GM19328 (cell line): Measurements from ENCODE around the gene HEG1.

Source experiments
- ATAC-seq: cut with Tn5 transposase; IDR thresholded peaks from one replicate; pipeline ENCODE4 v1.9.1; 2021; ENCODE audit warnings: mild to moderate bottlenecking, moderate library complexity; ENCODE audit not compliant: unreplicated experiment

HEG1 gene

DNA sequence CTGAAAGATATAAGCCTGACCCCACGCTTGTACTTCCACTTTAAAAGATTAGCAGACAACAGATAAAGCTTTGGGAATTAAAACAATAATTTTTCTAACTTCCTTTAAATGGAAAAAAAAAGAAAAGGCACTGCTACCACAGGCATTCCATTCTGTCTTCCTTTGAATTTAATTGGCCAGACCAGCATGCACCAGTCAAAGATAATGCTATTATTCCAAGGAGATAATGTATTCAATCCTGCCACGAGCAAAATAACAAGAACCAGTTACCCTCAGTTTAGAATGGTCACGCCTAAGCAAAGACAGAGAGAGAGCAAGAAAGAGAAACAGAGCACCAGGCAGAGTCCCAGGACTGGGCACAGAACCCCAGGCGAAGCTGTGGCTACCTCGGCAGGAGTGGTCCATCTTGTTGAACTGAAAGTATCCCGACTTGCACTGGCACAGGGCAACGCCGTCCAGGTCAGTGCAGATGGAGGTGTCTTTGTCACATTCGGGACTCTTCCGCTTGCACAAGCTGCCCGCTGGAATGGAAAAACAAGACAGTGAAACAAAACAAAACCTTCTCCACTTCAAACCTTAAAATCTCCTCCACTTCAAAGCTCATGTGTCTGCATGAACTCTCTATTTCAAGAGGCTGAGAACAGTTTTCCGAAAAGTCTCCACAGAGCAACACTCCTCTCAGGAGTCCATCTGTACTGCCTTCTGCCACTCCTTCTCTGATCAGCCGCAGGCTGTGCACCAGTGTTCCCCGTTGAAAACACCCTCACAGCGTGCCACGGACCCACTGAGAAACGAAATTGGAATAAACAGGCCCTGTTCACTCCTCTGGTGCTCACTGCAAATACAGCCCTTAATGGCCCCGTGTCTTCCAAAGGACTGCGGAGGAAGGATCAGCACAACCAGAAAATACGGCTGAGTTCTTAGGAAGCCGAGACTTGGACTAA lies 58.2 kb downstream of the HEG1 start:
- no peak for ATAC-seq

DNA sequence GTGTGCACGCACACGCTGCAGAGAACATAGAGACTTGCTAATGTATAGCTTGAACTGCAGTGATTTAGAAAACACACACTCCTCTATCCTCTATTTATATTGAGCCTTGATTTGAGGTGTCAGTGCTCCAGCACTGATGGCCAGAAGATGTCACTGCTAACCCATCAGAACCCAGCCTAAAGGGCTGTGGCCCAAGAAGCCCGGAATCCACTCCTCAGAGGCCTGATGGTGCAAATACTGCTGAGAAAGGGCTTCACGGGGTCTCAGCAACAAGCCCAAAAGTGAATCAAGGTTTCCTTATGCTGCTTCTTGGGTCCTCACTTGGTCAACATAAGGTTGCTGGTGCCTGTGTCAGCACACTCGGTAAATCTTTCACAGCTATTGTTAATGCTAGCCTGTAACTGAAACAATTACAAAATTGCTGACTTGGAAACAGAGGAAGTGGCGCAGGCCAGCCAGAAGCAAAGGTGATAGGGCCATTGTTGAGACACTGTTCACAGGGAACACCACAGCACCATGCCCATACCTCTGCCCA lies 60.3 kb downstream of the HEG1 start:
- ATAC-seq = no peak

DNA sequence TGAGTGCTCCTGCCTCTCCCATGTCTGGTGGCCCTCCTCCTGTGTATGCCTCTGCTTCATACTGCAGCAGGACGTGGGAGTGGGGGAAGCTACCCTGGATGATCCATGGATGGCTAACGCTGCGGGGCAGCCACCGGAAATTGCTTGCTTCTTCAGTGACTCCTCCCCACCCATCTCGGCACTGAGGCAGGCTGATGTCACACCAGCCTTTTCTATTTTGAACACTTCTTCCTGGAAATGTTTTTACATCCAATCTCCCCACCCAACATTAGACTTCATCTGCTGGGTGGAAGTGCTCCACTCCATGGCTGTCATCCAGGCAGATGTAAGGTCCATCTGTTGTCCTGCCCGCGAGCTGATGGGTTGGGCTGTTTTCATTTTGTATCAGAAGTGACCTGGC lies 62.3 kb downstream of the HEG1 start:
- no peak for ATAC-seq

DNA sequence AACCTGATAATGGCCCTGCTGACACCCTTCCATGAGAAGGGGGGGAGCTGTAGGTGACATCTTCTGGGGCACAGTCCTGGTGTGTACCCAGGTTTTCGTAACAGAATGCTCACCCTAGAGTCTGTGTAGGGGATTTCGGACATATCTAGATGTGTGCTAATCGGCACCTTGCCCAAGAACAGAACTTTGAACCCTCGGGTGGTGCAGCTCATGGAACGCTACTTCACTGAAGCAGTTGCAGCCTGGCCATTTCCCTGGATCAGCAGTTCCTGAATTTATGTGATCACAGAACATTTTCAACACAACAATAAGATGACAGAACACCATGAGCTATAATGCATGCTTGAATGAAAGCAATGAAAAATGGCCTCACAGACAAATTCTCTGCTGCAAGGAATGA lies 63.8 kb downstream of the HEG1 start:
- no peak for ATAC-seq

DNA sequence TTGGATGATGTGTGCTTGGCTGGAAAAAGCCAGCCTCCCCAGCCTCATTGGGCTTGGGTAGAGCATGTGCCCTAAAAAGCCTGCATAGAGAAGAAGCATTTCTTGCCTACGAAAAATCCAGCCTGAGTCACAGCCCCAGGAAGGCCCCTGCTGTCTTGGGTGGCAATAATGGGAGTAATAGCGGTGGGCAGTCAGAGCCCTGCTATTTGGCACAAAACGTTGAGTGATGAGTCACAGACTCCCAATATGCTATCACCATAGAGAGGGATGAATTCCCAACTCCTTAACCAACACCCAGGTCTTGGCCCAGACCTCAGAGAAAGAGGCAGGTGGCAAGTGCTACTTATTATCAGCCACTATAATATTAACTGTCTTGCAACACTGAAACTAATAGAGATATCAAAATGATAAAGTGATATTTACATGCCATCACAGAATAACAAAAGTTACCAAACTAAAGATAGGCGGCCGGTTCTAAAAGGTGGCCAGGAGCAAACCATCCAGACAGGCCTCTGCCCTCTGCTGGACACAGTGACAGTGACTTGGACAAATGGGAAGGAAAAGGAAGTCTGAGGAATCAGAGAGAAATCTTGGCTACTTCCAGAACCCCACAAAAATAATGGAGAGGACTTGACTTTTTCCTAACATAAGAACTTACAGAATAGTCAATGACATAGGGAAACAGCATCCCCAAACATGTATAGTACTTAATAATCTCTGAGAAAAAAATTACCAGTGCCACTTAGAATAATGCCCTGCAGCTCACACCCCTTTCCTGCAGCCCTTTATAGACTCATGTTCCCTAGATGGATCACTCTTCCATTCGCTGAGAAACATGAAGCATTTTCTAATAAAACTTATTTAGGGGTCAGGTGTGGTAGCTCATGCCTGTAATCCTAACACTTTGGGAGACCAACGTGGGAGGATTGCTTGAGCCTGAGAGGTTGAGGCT lies 69.3 kb downstream of the HEG1 start:
- ATAC-seq = no peak

DNA sequence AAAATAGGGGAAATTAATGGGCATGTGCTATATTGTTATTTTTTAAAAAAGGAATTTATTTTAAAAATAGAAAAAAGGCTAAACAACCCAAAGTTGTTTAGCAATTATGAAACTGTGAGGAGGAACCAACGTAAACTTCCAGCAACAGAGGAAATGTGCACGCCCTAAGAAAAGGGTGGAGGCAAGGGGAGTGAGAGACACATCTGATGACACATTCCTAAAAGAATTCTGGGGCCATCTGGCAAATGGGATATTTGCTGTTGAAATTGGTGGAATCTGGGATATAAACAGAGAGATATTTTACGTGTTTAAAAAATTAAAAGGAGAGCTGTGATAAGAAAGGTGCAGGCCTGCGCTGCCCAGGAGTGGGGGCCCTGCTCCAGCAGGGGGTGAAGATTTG lies 70.4 kb downstream of the HEG1 start:
- ATAC-seq = no peak

DNA sequence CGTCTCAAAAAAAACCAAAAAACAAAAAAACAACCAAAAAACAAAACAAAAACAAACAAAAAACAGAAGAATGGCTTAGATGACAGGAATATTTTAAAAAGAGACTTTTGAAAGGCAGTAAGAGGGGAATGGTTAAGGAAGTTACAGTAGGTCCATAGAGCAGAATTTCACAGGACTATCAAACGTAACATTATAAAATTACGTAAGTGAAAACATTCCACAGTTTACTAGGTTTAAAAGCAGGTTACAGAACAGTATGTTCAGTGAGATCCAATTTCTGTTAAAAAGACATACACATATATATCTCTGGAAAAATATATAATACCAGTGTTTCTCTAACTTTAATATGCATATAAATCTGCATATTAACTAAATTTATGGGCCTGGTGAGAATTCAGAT lies 71.0 kb downstream of the HEG1 start:
- no peak for ATAC-seq

DNA sequence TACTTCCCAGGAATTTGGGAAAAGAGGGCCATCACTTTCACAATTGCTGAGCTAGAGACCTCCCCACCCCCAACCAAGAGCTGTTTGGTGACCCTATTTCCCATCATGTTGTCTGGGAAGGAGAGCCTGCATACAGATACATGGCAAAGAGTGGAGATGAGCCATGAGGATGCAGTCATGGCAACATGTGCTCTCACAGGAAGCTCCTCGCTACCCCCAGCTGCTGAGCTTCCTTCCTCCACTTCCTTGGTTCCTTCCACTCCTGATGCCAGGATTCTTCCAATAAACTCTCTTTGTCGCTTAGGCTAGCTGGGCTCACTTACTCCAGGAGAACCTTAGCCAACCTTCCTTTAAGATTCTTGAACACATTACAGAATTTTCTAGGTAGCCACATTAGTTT lies 72.9 kb downstream of the HEG1 start:
- ATAC-seq = no peak

DNA sequence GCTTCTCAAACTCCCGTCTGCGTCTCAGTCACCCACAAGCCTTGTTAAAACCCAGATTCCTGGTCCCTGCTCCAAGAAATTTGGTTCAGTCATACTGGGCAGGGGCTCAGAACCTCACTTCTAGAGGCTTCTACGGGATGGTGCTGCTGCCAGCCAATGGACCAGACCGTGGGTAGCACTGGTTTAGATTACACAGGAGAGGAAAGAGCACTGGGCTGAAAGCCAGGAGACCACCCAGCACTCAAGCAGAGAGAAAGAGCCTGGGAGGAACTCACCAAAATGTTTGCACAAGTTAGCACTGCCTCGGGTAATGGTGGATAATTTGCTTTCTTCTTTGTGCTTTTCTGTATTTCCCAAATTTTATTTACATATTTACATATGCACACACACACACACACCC lies 74.3 kb downstream of the HEG1 start:
- no peak for ATAC-seq

DNA sequence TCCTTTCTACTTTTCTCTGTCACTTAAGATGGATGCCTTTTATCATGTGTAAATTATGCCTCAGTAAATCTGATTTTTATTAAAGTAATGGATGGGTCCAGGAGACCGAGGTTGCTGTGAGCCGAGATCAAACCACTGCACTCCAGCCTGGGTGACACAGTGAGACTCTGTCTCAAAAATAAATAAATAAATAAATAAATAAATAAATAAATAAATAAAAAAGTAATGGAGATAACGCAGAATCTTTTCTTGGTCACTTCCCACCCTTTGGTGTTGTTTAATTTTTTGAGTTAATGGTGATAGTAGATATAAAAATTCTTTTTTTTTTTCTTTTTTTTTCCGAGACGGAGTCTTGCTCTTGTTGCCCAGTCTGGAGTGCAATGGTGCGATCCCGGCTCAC lies 77.2 kb downstream of the HEG1 start:
- no peak for ATAC-seq

DNA sequence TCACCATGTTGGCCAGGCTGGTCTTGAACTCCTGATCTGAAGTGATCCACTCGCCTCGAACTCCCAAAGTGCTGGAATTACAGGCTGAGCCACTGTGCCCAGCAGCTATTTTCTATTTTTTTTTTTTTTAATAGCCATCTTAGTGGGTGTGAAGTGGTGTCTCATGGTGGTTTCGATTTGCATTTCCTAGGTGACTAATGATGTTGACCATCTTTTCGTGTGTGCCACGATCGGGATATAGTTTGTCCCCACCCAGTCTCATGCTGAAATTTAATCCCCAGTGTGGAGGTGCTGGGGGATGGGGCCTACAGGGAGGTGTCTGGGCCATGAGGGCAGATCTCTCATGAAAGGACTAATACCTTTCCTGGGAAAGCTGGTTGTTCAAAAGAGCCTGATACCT lies 79.4 kb downstream of the HEG1 start:
- no peak for ATAC-seq

DNA sequence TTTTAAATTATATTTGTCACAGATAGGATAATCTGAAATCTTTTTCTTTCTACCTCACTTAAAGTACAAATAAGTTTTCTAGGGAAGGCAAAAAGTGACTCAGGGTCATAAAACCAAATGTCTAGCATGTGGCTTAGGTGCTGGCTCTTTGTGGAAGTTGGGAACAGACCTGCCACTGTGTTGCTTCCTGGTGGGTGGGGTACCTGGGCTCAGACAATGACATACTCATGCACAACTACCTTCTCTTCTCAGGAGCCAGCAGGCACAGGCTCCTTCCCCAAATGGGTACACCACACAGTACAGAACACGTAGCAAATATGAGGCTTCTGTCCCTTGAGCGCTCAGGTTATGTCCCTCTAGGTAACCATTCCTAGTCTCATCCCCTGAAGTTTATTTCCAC lies 81.1 kb downstream of the HEG1 start:
- ATAC-seq = no peak

DNA sequence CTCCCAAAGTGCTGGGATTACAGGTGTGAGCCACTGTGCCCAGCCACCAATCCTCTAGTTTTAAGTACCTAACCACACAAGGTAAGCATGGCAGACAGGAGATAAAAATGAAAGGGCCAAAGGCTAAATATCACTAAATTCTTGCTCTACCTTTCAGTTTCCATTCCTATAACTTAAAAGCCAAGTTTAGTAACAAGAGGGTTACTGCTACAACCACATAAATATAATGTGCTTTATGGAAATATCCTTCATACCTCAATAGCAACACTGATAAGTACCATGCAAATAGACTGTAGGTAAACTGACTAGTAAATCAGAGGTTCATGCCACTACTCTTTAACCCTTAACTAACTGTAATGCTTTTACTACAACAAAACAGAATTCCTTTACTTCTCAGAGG lies 82.5 kb downstream of the HEG1 start:
- ATAC-seq = no peak

DNA sequence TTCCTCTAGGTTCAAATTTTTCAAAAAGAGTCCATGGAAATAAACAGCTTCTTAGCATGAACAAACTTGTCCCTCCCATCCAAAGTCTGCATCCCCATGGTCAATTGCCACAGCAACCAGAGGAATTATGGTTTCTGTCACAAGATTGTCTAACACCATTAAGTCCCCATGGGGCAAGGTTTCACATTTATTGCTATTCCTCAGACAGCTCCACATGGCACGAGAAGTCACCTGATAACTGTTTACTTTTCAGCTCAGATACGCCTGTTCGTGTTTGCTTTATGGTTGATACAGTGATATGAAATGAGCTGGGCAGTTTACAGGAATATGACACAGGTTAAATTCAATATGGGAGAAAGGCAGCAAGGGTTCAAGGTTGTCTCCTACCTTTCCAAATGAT lies 83.3 kb downstream of the HEG1 start:
- ATAC-seq = no peak

DNA sequence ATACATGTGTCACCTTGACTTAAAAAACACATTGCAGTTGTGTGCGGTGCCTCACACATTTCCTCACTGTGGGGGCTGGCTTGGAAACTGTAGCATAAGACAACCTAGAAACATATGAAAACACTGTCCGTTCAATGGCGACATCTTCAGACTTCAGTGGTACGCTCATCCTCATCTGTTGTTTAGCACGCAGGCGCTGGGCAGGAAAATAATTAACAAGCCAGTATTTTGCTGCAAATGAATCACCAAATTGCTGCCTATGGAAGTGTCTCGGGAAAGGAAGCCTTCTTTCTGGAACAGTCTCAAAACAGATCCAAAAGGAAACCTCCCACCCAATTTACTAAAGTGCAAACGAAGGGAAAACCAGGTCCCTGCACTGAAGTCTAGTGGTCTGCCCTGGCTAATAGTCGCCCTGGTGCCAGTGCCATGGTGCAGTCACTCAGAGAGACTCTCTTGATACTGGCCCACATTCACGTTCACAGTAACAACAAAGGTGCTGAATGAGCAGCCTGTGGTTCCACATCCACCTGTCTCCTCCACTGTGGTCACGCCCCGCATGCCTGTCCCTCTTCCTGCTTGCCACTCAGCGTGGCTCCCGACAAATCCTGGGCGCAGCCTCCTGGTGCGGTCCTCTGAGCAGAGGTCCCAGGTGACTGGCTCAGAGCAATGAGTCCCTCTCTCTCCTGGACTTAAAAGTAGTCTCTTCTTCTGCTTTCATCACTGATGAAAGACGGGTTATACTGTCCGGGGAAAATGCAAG lies 85.7 kb downstream of the HEG1 start:
- no peak for ATAC-seq

DNA sequence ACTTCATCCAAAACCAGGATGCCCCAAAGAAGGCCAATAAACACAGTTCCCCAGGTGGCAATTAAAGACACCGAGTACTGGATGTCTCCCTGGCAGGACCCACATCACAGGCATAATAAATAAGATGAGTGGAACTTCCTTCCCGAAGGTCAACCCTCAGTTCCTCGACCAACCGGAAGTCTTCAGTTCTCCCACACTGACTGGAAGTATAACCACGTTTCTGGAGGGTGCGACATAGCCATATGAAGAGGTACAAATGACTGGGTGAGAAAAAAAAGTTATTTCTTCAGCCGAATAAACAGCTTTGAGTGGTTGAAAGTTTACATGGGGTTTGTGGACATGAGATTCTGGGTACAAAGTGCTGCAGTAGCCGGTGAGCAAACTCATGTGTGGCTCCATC lies 86.6 kb downstream of the HEG1 start:
- no peak for ATAC-seq

DNA sequence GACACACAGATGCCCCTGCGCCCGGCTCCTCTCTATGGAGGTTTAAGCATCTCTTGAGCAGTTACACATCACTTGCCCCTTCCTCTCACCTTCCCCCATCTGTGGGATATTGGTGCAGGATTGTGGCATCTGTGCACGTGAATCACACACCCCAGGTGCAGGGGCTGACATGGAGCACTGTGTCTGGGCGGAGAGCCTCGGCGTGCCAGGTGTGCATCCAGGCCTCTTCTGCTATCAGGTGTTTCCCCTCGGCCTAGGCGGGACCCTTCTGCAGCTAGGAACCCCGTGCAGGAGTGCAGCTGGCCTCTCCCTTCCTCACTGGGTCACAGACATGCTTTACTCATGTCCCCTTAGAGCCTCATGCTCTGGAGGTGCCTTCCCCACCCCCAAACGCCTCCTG lies 87.8 kb downstream of the HEG1 start:
- no peak for ATAC-seq

DNA sequence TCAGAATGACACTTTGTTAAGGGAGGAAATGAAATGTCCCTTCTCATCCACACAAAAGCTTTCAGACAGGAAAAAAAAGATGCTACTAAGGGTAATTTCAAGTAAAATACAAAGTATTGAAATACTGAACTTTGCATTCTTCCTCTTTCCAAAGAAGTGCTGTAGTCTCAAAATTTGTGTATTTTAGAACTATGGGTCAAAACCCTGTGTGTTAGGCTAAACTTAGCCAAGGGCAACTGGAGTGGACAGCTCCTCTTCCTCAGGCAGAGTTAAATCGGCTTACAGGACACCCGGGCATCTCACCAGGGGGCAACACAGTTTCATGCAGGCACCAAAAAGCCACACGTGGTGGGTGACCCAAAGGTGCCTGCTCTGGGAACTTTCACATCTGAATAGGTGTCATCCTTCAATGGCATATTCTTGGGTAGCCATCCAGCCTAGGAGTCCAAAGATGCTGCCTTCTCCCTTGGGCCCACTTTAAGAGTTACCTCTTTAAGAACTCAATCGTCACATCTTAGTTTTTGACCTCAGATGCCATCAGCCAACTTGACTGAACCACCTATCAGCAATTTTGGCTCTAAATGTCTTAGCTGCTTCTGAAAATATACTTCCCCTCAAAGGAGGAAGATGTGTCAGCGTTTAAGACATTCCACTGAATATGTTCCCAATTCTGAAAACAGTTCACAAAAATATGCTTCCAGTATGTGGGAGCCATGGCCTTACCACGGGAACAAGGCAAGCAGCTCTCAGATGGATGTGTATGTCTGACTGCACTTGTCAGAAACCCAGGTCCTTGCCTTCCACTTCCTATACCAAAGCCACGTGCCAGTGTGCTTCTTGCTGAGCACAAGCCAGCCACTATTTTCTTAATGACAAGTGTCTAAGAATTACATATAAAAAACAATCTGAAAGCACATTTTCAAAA lies 89.0 kb downstream of the HEG1 start:
- ATAC-seq = no peak

DNA sequence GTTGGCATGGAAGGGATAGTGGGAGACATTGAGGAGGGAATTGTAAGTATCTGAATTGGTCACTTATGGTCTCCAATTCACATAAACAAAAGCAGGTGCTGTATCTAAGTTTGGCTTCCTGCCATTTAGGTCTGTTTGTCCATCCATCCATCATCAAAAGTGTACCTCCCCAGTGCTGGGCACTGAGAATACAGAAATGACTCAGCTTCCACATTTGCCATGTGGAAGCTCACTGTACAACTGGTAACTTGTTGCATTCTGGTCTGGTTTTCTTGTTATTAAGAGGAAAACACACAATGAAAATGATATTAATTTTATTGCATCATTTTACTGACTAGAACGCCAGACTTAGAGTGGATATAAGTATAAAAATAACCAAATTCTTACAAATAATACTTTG lies 90.4 kb downstream of the HEG1 start:
- ATAC-seq = no peak

DNA sequence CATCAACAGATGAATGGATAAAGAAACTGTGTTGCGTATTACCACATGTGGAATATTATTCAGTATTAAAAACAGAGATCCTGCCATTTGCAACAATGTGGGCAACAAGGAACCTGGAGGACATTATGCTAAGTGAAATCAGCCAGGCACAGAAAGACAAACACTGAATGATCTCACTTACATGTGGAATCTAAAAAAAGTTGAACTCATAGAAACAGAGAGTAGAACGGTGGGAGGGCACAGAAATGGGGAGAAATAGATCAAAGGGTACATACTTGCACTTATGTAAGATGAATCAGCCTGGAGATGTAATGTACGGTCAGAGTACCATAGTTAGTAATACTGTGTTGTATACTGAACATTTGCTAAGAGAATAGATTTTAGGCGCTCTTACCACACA lies 91.4 kb downstream of the HEG1 start:
- ATAC-seq = no peak
